ENCODE data around the gene E2F8. TPM values are rescaled to one million over a fixed set of nuclear protein-coding genes. Genes with fewer than 3 reads are reported as not detected.
A peak's percentile ranks its signal among the peaks of the same experiment; 100 is the strongest.
"Not testable (repeated sequence)": the region's sequence is repeated elsewhere in the genome, so short reads cannot be mapped to it uniquely, and the experiment has no call there.

Gene E2F8
- total RNA-seq (2014; rRNA removed; shearing (Covaris generic)), result 13.8 and 17.7 TPM in 2 replicates

GRCh38 chr11:19240420-19241259 is at the start of gene E2F8:
Gene E2F8, minus strand, starts transcription at chr11:19240945. Its CDS starts 824 bp downstream, at chr11:19240121.
- Histone ChIP-seq H3K4me3 (peak within 1 kb of the TSS; percentile 94), H3K27ac (peak within 1 kb of the TSS; percentile 94), H3K4me1 (peaks cover 30% of the 10 kb centered on the region), H3K27me3 (no peaks in the 10 kb centered on the region), H3K9me3 (replicated peaks) (no peaks in the 10 kb centered on the region), H3K36me3 (peaks cover 7% of the 10 kb centered on the region)
- DNase-seq, result peak; percentile 98

GRCh38 chr11:19290356-19290755 is 49.6 kb upstream of the E2F8 start:
- Histone ChIP-seq H3K4me3 (no peak overlapping the region), H3K27me3 (no peaks in the 10 kb centered on the region), H3K4me1 (no peaks in the 10 kb centered on the region), H3K27ac (no peak overlapping the region), H3K9me3 (replicated peaks) (no peaks in the 10 kb centered on the region; the same call in 1 of the 2 replicates), H3K36me3 (no peaks in the 10 kb centered on the region)
- DNase-seq, result no peak

GRCh38 chr11:19288256-19288655 is 47.5 kb upstream of the E2F8 start:
- DNase-seq, result no peak
- no peaks in the 10 kb centered on the region; the same call in 1 of the 2 replicates for H3K9me3 ChIP-seq (replicated peaks)
- H3K36me3 ChIP-seq, result no peaks in the 10 kb centered on the region
- H3K27me3 ChIP-seq, result no peaks in the 10 kb centered on the region
- H3K27ac ChIP-seq, result no peak overlapping the region
- H3K4me1 ChIP-seq, result no peaks in the 10 kb centered on the region
- H3K4me3 ChIP-seq, result no peak overlapping the region

GRCh38 chr11:19286411-19286810 is 45.7 kb upstream of the E2F8 start:
- H3K27me3 ChIP-seq, result no peaks in the 10 kb centered on the region
- H3K4me1 ChIP-seq, result no peaks in the 10 kb centered on the region
- no peaks in the 10 kb centered on the region for H3K9me3 ChIP-seq (replicated peaks)
- no peak overlapping the region for H3K27ac ChIP-seq
- DNase-seq, result no peak
- H3K4me3 ChIP-seq, result no peak overlapping the region
- no peaks in the 10 kb centered on the region for H3K36me3 ChIP-seq

GRCh38 chr11:19284881-19285280 is 44.1 kb upstream of the E2F8 start:
- H3K4me1 ChIP-seq, result no peaks in the 10 kb centered on the region
- no peaks in the 10 kb centered on the region for H3K27me3 ChIP-seq
- H3K9me3 ChIP-seq (replicated peaks), result no peaks in the 10 kb centered on the region
- DNase-seq, result no peak
- no peaks in the 10 kb centered on the region for H3K36me3 ChIP-seq
- H3K27ac ChIP-seq, result no peak overlapping the region
- H3K4me3 ChIP-seq, result no peak overlapping the region

GRCh38 chr11:19283991-19284390 is 43.2 kb upstream of the E2F8 start:
- Histone ChIP-seq H3K4me1 (no peaks in the 10 kb centered on the region), H3K4me3 (no peak overlapping the region), H3K27me3 (no peaks in the 10 kb centered on the region), H3K27ac (no peak overlapping the region), H3K36me3 (no peaks in the 10 kb centered on the region), H3K9me3 (replicated peaks) (no peaks in the 10 kb centered on the region)
- DNase-seq, result no peak

- DNase-seq, result no peak
- Histone ChIP-seq H3K4me1 (no peaks in the 10 kb centered on the region), H3K36me3 (no peaks in the 10 kb centered on the region), H3K27me3 (no peaks in the 10 kb centered on the region), H3K4me3 (no peak overlapping the region), H3K27ac (no peak overlapping the region), H3K9me3 (replicated peaks) (no peaks in the 10 kb centered on the region)
Measured at GRCh38 chr11:19281555-19281954, 40.8 kb upstream of the E2F8 start.

- H3K9me3 ChIP-seq (replicated peaks), result no peaks in the 10 kb centered on the region
- DNase-seq, result no peak
- H3K4me1 ChIP-seq, result no peaks in the 10 kb centered on the region
- H3K27me3 ChIP-seq, result no peaks in the 10 kb centered on the region
- H3K27ac ChIP-seq, result no peak overlapping the region
- H3K36me3 ChIP-seq, result no peaks in the 10 kb centered on the region
- H3K4me3 ChIP-seq, result no peak overlapping the region
Measured at GRCh38 chr11:19281041-19281440, 40.3 kb upstream of the E2F8 start.

GRCh38 chr11:19279451-19279850 is 38.7 kb upstream of the E2F8 start:
- peak in 1 of 2 experiments; percentile 42 for DNase-seq
- H3K4me3 ChIP-seq, result no peak overlapping the region
- H3K36me3 ChIP-seq, result no peaks in the 10 kb centered on the region
- H3K27me3 ChIP-seq, result no peaks in the 10 kb centered on the region
- H3K27ac ChIP-seq, result no peak overlapping the region
- H3K4me1 ChIP-seq, result no peaks in the 10 kb centered on the region
- no peaks in the 10 kb centered on the region for H3K9me3 ChIP-seq (replicated peaks)

GRCh38 chr11:19276859-19277808 is 36.4 kb upstream of the E2F8 start:
- Histone ChIP-seq H3K27ac (no peak overlapping the region), H3K4me3 (no peak overlapping the region), H3K36me3 (no peaks in the 10 kb centered on the region), H3K9me3 (replicated peaks) (no peaks in the 10 kb centered on the region), H3K27me3 (no peaks in the 10 kb centered on the region), H3K4me1 (no peaks in the 10 kb centered on the region)
- no peak for DNase-seq

GRCh38 chr11:19275496-19275895 is 34.8 kb upstream of the E2F8 start:
- H3K36me3 ChIP-seq, result no peaks in the 10 kb centered on the region
- DNase-seq, result no peak
- no peaks in the 10 kb centered on the region for H3K4me1 ChIP-seq
- H3K9me3 ChIP-seq (replicated peaks), result 0 out of 2 replicates have a peak, but pooled peaks cover 2% of the 10 kb centered on the region
- no peak overlapping the region for H3K27ac ChIP-seq
- no peaks in the 10 kb centered on the region for H3K27me3 ChIP-seq
- no peak overlapping the region for H3K4me3 ChIP-seq

GRCh38 chr11:19273219-19273618 is 32.5 kb upstream of the E2F8 start:
- H3K4me1 ChIP-seq; H3K9me3 ChIP-seq (replicated peaks); H3K36me3 ChIP-seq; H3K27ac ChIP-seq; H3K4me3 ChIP-seq; DNase-seq; H3K27me3 ChIP-seq: not testable (repeated sequence)

- no peaks in the 10 kb centered on the region for H3K36me3 ChIP-seq
- 0 out of 2 replicates have a peak, but pooled peaks cover 3% of the 10 kb centered on the region for H3K9me3 ChIP-seq (replicated peaks)
- DNase-seq, result no peak
- no peaks in the 10 kb centered on the region for H3K27me3 ChIP-seq
- H3K27ac ChIP-seq, result no peak overlapping the region
- H3K4me1 ChIP-seq, result peaks cover 3% of the 10 kb centered on the region; the same call in 1 of the 2 replicates
- no peak overlapping the region for H3K4me3 ChIP-seq
Measured at GRCh38 chr11:19268909-19269308, 28.2 kb upstream of the E2F8 start.

GRCh38 chr11:19267567-19267966 is 26.8 kb upstream of the E2F8 start:
- Histone ChIP-seq H3K4me1 (peaks cover 3% of the 10 kb centered on the region; the same call in 1 of the 2 replicates), H3K27me3 (no peaks in the 10 kb centered on the region), H3K9me3 (replicated peaks) (0 out of 2 replicates have a peak, but pooled peaks cover 3% of the 10 kb centered on the region), H3K4me3 (no peak overlapping the region), H3K27ac (no peak overlapping the region), H3K36me3 (no peaks in the 10 kb centered on the region)
- no peak for DNase-seq

GRCh38 chr11:19263333-19263732 is 22.6 kb upstream of the E2F8 start:
- H3K4me3 ChIP-seq, result no peak overlapping the region
- peaks cover 3% of the 10 kb centered on the region; the same call in 1 of the 2 replicates for H3K4me1 ChIP-seq
- H3K27me3 ChIP-seq, result no peaks in the 10 kb centered on the region
- no peaks in the 10 kb centered on the region for H3K9me3 ChIP-seq (replicated peaks)
- DNase-seq, result no peak
- H3K36me3 ChIP-seq, result no peaks in the 10 kb centered on the region
- H3K27ac ChIP-seq, result no peak overlapping the region
